GM21723 (cell line): ENCODE measurements around the gene PYCR2.
"Not testable (repeated sequence)": the region's sequence is repeated elsewhere in the genome, so short reads cannot be mapped to it uniquely, and the experiment has no call there.

Experiments
- ATAC-seq: cut with Tn5 transposase; IDR thresholded peaks from one replicate; pipeline ENCODE4 v1.9.1; 2021; ENCODE audit warnings: mild to moderate bottlenecking, moderate library complexity; ENCODE audit not compliant: unreplicated experiment

The PYCR2 gene

GRCh38 chr1:225923692-225924555, at the start of gene PYCR2:
PYCR2 (minus strand) TSS chr1:225924250; CDS start chr1:225924110, 140 bp downstream.
- ATAC-seq: peak; percentile 98

GRCh38 chr1:225973158-225973557, 49.1 kb upstream of the PYCR2 start:
- ATAC-seq: no peak

DNA sequence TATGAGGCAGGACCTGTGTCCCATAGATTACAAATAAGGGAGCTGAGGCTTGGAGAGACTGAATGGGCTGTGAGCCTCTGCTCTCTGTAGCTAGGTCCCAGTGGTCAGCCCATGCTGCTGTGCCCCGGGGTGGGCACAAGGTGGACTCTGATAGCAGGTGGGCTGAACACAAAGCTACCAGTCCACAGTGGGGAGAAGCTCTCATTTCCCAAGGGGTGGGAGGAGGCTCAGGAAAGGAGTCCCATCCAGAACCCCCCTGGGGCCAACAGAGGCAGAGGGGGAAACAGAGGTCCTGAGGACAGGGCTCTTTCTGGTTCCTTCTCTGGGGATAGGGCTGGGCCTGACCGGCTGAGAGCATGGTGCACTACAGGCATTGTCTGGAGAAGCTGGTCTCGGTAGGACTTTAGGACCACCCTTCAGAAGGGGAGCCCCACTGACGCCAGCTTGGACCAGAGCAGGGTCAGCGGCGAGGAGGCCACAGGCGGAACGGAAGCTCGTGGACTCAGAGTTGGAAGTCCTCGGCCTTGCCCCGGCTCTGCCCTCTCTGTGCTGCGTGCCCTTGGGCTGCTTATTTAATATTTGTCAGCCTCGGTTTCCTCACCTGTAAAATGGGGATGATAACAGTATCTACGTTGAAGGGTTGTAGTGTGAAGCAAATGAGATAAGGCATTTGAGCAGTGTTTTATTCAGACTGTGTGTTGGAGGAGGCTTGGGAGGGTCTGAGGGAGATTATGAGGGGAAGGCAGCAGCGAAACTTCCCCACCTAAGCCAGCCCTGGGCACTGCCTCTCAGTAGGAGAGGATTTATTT, 48.5 kb upstream of the PYCR2 start:
- ATAC-seq: no peak

DNA sequence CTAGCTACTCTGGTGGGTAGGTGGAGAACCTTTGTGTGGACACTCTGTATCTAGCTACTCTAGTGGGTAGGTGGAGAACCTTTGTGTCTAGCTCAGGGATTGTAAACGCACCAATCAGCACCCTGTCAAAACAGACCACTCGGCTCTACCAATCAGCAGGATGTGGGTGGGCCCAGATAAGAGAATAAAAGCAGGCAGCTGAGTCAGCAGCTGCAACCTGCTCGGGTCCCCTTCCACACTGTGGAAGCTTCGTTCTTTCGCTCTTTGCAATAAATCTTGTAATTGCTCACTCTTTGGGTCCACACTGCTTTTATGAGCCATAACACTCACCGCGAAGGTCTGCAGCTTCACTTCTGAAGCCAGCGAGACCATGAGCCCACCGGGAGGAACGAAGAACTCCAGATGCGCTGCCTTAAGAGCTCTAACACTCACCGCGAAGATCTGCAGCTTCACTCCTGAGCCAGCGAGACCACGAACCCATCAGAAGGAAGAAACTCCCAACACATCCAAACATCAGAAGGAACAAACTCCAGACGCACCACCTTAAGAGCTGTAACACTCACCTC, 46.6 kb upstream of the PYCR2 start:
- not testable (repeated sequence) for ATAC-seq

DNA sequence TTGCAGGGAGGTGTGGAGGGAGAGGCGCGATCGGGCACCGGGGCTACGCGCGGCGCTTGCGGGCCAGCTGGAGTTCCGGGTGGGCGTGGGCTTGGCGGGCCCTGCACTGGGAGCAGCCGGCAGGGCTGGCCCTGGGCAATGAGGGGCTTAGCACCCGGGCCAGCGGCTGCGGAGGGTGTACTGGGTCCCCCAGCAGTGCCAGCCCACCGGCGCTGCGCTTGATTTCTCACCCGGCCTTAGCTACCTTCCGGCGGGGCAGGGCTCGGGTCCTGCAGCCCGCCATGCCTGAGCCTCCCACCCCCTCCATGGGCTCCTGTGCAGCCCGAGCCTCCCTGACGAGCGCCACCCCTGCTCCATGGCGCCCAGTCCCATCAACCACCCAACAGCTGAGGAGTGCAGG, 45.7 kb upstream of the PYCR2 start:
- ATAC-seq: not testable (repeated sequence)

- ATAC-seq: no peak
Observed at GRCh38 chr1:225965231-225965630, 41.2 kb upstream of the PYCR2 start.

DNA sequence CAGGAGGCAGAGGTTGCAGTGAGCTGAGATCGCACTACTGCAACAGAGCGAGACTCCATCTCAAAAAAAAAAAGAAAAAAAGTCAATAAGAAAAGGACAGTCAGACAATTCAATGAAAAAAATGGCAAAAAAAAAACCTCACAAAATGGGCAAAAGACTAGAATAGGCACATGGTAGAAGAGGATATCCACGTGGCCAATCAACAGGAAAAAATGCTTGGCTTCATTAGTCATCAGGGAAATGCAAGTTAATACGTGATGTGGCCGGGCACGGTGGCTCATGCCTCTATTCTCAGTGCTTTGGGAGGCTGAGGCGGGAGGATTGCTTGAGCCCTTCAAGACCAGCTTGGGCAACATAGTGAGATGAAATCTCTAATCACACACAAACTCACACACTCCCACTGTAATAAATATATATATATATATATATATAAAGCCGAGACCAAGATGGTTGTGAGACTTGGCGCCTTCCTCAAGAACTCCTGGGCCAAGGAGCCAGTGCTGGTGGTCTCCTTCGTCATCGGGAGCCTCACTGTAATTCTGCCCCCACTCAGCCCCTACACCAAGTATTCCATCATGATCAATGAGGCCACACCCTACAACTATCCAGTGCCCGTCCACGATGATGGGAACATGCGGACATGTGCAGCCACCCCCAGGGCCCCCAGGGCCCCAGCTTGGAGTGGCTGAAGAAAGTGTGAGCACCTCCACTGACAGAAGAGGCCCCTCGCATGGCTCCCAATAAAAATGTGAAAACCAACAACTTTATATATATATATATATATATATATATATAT, 39.9 kb upstream of the PYCR2 start:
- no peak for ATAC-seq

DNA sequence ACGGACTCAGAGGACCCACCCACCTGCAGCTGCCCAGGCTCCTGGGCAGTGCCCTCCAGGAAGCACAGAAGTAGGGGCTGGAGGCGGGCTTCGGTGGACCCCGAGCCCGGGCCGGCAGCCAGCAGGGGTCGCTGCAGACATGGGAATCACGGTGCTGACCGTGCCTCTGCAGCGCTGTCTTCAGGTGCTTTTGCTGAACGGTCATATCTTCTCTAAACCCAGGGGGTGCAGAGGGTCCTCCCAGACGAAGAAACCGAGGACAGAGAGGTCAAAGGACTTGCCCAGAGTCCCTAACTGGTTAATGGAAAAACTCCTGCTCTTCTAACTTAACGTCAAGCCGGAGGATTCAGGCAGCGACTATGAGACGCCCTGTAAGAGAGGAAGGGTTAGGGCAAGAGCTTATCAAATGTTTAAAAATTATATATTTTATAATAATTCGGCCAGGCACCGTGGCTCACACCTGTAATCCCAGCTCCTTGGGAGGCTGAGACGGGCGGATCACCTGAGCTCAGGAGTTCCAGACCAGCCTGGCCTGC, 38.5 kb upstream of the PYCR2 start:
- peak; percentile 81 for ATAC-seq

- ATAC-seq: no peak
Observed at GRCh38 chr1:225961659-225962439, 37.8 kb upstream of the PYCR2 start.

DNA sequence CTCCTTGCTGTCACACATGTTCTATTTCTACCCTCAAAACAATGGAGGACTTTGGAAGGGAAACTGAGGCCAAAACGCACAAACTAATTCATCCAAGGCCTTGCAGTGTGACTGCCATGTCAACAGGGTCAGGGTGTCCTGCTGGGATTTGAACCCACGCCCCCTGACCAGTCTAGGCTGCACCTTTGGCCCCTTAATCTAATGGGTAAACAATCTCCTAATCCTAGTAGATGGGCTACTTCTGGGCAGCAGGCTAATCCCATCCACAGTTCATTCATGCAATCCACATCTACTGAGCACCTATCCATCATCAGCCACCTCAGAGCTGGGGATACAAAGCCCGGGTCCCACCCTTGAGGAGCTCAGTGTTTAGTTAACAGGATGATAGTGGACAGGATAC, 34.0 kb upstream of the PYCR2 start:
- no peak for ATAC-seq

DNA sequence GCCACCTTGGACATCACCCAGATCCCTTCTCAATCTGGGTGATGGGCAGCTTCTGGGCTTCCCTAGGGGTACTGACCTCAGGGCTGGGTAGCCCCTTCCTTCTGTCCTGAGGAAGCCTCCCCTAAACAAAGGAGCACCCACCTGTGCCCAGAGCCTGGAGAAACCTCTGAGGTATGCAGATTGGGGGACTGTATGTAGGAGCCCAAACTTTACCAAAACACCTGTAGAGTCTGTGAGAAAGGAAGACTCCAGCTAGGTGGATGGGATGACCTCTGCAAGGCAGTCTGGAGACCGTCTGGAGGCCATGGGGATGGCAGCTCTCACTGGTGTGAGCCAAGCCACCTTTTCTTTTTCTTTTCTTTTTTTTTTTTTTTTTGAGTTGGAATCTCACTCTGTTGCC, 30.7 kb upstream of the PYCR2 start:
- no peak for ATAC-seq

- ATAC-seq: no peak
Observed at GRCh38 chr1:225953315-225953714, 29.3 kb upstream of the PYCR2 start.

DNA sequence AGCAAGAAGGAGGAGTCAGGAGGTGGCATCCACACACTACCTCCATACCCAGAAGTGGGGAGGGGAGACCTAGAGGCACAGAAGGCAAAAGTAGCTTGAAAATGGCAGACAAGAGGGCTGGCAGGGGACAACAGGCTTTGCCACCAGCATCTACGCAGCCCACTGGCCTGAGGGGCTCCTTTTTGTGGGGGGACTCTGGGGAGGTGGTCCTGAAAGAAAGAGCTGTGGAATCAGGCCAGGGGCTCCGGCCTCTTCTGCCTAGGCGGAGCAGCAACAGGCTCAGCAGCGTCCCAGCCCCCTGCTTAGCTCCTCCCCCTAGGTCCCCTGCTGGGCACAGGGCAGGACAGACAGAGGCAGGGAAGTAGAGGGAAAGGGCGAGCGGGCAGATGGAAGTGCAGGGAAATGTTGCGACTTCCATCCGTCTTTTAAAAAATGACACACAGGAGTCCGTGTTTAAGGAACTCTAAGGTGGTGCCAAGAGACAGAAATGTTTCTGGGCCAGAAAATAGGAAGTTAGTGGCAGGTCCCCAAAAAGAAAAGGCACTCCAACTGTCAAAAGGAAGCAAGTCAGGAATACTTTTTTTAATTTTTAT, 27.0 kb upstream of the PYCR2 start:
- no peak for ATAC-seq

DNA sequence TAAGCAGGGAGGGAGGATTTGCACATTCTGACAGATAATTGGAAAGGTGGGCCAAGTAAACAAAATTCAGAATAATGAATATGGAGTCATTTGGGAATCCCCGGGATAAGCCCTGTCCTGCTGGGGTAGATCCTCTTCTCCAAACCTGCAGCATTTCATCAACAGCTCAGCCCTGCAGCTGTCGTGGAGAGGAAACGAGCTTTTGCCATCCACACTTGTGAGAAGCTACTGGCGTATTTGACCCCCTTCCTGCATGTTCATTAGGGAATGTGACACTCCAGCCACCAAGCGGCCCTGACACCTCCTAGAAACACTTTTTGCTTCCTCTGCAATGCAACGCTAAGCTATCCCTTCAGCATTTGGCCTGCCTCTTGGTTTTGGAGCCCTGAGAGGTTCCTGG, 25.0 kb upstream of the PYCR2 start:
- ATAC-seq: no peak

DNA sequence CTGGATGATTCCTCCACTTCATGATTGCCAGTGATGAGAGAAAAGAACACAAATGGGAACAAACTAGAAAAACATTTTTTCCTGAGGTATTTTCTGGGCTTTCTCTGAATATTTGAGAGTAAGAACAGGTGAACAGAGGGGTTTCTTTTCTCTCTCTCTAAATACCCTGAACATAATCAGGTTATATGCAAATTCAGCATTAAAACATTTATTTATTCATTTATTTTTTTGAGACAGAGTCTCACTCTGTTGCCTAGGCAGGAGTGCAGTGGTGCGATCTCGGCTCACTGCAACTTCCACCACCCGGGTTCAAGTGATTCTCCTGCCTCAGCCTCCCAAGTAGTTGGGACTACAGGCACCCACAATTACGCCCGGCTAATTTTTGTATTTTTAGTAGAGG, 22.8 kb upstream of the PYCR2 start:
- ATAC-seq: no peak

GRCh38 chr1:225946082-225946620, 22.1 kb upstream of the PYCR2 start:
- no peak for ATAC-seq

DNA sequence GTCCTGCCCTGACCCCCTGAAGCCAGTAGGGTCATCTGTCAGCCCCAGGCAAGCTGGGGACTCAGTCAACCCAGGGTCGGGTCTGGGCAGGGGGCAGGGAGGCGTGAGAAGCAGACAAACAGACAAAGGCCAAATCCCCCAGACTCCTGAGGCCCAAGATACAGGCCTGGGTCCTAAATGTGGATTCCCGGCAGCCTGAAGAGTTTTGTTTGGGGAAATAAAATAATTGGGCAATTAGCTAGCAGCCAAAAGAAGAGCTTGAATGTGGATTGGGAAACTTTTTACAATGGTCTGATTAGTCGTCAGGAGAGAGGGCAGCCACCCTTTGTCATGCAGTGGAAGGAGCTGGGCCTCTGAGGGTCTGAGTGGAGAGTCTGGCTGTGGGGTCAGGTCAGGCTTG, 21.5 kb upstream of the PYCR2 start:
- no peak for ATAC-seq

DNA sequence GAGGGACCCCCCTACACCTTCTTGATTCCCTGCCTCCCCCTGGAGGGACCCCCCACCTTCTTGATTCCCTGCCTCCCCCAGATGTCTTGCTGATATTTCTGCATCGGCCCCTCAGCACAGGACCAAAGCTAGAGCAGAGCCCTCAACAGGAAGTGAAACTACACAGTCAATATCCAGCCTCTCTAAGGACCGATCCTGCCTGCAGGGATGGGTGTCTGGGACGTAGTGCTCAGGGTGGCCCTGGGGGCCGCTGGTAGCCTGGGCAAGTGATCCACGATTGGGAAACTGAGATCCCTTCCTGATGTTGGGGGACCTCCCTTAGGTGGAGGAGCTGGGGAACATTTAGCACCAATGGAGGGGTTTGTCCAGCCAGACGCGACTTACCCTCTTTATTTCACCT, 20.9 kb upstream of the PYCR2 start:
- peak; percentile 52 for ATAC-seq

GRCh38 chr1:225944387-225944786, 20.3 kb upstream of the PYCR2 start:
- no peak for ATAC-seq
